MM.1S (cell line): ENCODE results near the gene MYOCD.

ENCODE experiments used
- DNase-seq: peaks from one replicate; pipeline ENCODE4 v3.0.0-alpha.2; 2015
- H2AFZ ChIP-seq: fragments of 300-600 bp; sonication (generic); 2 replicates; pipeline ENCODE4 v1.6.0; 2016; ENCODE audit warnings: antibody characterized with exemption, low read length
- H3F3A ChIP-seq: fragments of 300-600 bp; sonication (generic); 2 replicates; pipeline ENCODE4 v1.6.1; 2016; ENCODE audit warnings: mild to moderate bottlenecking, antibody characterized with exemption, low read length, moderate library complexity, mixed read lengths; ENCODE audit not compliant: insufficient read depth
- H3K27ac ChIP-seq: fragments of 300-600 bp; sonication (generic); 2 replicates; pipeline ENCODE4 v1.5.1; 2016; ENCODE audit warnings: mild to moderate bottlenecking, low read length
- H3K27me3 ChIP-seq: fragments of 300-600 bp; sonication (generic); replicated peaks from 2 replicates; pipeline ENCODE4 v1.6.0; 2016; ENCODE audit warnings: low read length; ENCODE audit not compliant: insufficient read depth
- H3K36me3 ChIP-seq: fragments of 300-600 bp; sonication (generic); replicated peaks from 2 replicates; pipeline ENCODE4 v1.6.1; 2016; ENCODE audit warnings: mild to moderate bottlenecking, low read length, mixed read lengths; ENCODE audit not compliant: insufficient read depth
- H3K4me1 ChIP-seq: fragments of 300-600 bp; sonication (generic); 2 replicates; pipeline ENCODE4 v1.6.1; 2016; ENCODE audit warnings: low read length, mixed read lengths
- H3K4me2 ChIP-seq: fragments of 300-600 bp; sonication (generic); 2 replicates; pipeline ENCODE4 v1.6.0; 2016; ENCODE audit warnings: low read depth, low read length
- H3K4me3 ChIP-seq: fragments of 300-600 bp; sonication (generic); 2 replicates; pipeline ENCODE4 v1.5.1; 2016; ENCODE audit warnings: low read length, mixed read lengths
- H3K79me2 ChIP-seq: fragments of 300-600 bp; sonication (generic); 2 replicates; pipeline ENCODE4 v1.6.1; 2016; ENCODE audit warnings: mixed run types, low read length, mixed read lengths
- H3K9ac ChIP-seq: fragments of 300-600 bp; sonication (generic); 2 replicates; pipeline ENCODE4 v1.6.1; 2016; ENCODE audit warnings: low read length, mixed read lengths
- H3K9me2 ChIP-seq: fragments of 300-600 bp; sonication (generic); replicated peaks from 2 replicates; pipeline ENCODE4 v1.6.1; 2016; ENCODE audit warnings: mild to moderate bottlenecking, low read length, mixed read lengths; ENCODE audit not compliant: insufficient read depth
- H3K9me3 ChIP-seq: fragments of 300-600 bp; sonication (generic); replicated peaks from 2 replicates; pipeline ENCODE4 v1.6.1; 2016; ENCODE audit warnings: mild to moderate bottlenecking, low read length, mixed read lengths; ENCODE audit not compliant: insufficient read depth
- H4K20me1 ChIP-seq: fragments of 300-600 bp; sonication (generic); 2 replicates; pipeline ENCODE4 v1.6.1; 2016; ENCODE audit warnings: mild to moderate bottlenecking, low read length, moderate library complexity, mixed read lengths; ENCODE audit not compliant: insufficient read depth
- CTCF ChIP-seq: fragments of 300-600 bp; sonication (generic); IDR thresholded peaks from 2 replicates; pipeline ENCODE4 v1.5.1; 2016; ENCODE audit warnings: antibody characterized with exemption, low read length, mixed read lengths
- EZH2 ChIP-seq: fragments of 300-600 bp; sonication (generic); optimal IDR thresholded peaks from 2 replicates; pipeline ENCODE3; 2017; ENCODE audit warnings: low read depth, mild to moderate bottlenecking, antibody characterized with exemption, low read length, mixed read lengths
- EZH2phosphoT487 ChIP-seq: fragments of 300-600 bp; sonication (generic); IDR thresholded peaks from 2 replicates; pipeline ENCODE4 v1.6.1; 2018; ENCODE audit warnings: antibody characterized with exemption, low read length

MYOCD gene

GRCh38 chr17:12642034-12642433 lies 23.7 kb upstream of the MYOCD start:
- Histone ChIP-seq H2AFZ (no peak overlapping the region), H4K20me1 (no peaks in the 10 kb centered on the region), H3K27me3 (no peaks in the 10 kb centered on the region), H3K27ac (no peak overlapping the region), H3K4me3 (no peak overlapping the region), H3K9me2 (no peaks in the 10 kb centered on the region), H3K9ac (no peak overlapping the region), H3K9me3 (no peaks in the 10 kb centered on the region), H3K4me1 (no peaks in the 10 kb centered on the region), H3K4me2 (no peak overlapping the region), H3F3A (no peaks in the 10 kb centered on the region), H3K79me2 (no peaks in the 10 kb centered on the region), H3K36me3 (no peaks in the 10 kb centered on the region)
- DNase-seq: no peak
- TF ChIP-seq CTCF (no peak), EZH2phosphoT487 (no peak), EZH2 (no peak)

- Histone ChIP-seq H3K79me2 (no peaks in the 10 kb centered on the region), H3K9ac (no peak overlapping the region), H3K4me1 (no peaks in the 10 kb centered on the region), H3F3A (no peaks in the 10 kb centered on the region), H3K9me3 (no peaks in the 10 kb centered on the region), H3K27ac (no peak overlapping the region), H3K4me3 (no peak overlapping the region), H3K36me3 (no peaks in the 10 kb centered on the region), H3K4me2 (no peak overlapping the region), H2AFZ (no peak overlapping the region), H4K20me1 (no peaks in the 10 kb centered on the region), H3K9me2 (no peaks in the 10 kb centered on the region), H3K27me3 (no peaks in the 10 kb centered on the region)
- DNase-seq: no peak
- TF ChIP-seq EZH2: no peak
- TF ChIP-seq CTCF: no peak
- TF ChIP-seq EZH2phosphoT487: no peak
These were observed 21.9 kb upstream of the MYOCD start for GRCh38 chr17:12643822-12644221.

GRCh38 chr17:12644623-12645022 lies 21.1 kb upstream of the MYOCD start:
- Histone ChIP-seq H3K27me3 (no peaks in the 10 kb centered on the region), H3K27ac (no peak overlapping the region), H3K4me3 (no peak overlapping the region), H3K4me2 (no peak overlapping the region), H3K36me3 (no peaks in the 10 kb centered on the region), H3K4me1 (no peaks in the 10 kb centered on the region), H3K9me2 (no peaks in the 10 kb centered on the region), H3K9ac (no peak overlapping the region), H3K9me3 (no peaks in the 10 kb centered on the region), H3F3A (no peaks in the 10 kb centered on the region), H2AFZ (no peak overlapping the region), H3K79me2 (no peaks in the 10 kb centered on the region), H4K20me1 (no peaks in the 10 kb centered on the region)
- TF ChIP-seq EZH2phosphoT487 (no peak), CTCF (no peak), EZH2 (no peak)
- DNase-seq: no peak
